Activated CD8-positive, alpha-beta T cell treated with anti-CD3 and anti-CD28 coated beads for 36 hours (primary cell): Measurements from ENCODE around the gene PDZD2. TPM values are rescaled to one million over a fixed set of nuclear protein-coding genes. Genes with fewer than 3 reads are reported as not detected.
"Not testable (repeated sequence)": the region's sequence is repeated elsewhere in the genome, so short reads cannot be mapped to it uniquely, and the experiment has no call there.

Experiments used
- ATAC-seq: fragments of 200-7000 bp; cut with Tn5 transposase; one replicate; pipeline ENCODE4 v1.10.0; 2021; ENCODE audit warnings: mild to moderate bottlenecking, moderate library complexity
- CTCF ChIA-PET: fragments of 350-600 bp; sonication (Branson Sonifier 250); formaldehyde crosslinking; loops from one replicate; lab custom pipeline; 2021; ENCODE audit warnings: antibody characterized with exemption; lab: Charles Lee
- POLR2A ChIA-PET: fragments of 350-600 bp; sonication (Branson Sonifier 250); formaldehyde crosslinking; loops from one replicate; lab custom pipeline; 2021; ENCODE audit warnings: antibody characterized with exemption; lab: Charles Lee
- DNase-seq: peaks from one replicate; pipeline ENCODE4 v3.0.0-alpha.2; 2020
- H3K27ac Mint-ChIP-seq: one replicate; pipeline ENCODE4 v1.8.0; 2021; ENCODE audit warnings: mild to moderate bottlenecking, mixed read lengths
- H3K27me3 Mint-ChIP-seq: one replicate; pipeline ENCODE4 v1.8.0; 2021; ENCODE audit warnings: mixed read lengths
- H3K36me3 Mint-ChIP-seq: one replicate; pipeline ENCODE4 v1.8.0; 2021; ENCODE audit warnings: low read depth, mixed read lengths
- H3K4me1 Mint-ChIP-seq: one replicate; pipeline ENCODE4 v1.8.0; 2021; ENCODE audit warnings: low read depth, mixed read lengths
- H3K4me3 Mint-ChIP-seq: one replicate; pipeline ENCODE4 v1.8.0; 2021; ENCODE audit warnings: mild to moderate bottlenecking, moderate library complexity, mixed read lengths
- H3K9me3 Mint-ChIP-seq: one replicate; pipeline ENCODE4 v1.8.0; 2021; ENCODE audit warnings: mixed read lengths
- intact Hi-C: fragments of 100-400 bp; cut with micrococcal nuclease; formaldehyde crosslinking; loops from one replicate; pipeline ENCODE4 v1.10.0; 2022
- total RNA-seq, 2 experiments: library from RNA; stranded (reverse); gene quantifications; one replicate each; pipeline ENCODE4 v1.2.3, GENCODE V29; 2021
- TF ChIP-seq, protein P1 (sequence below): fragments of 200-600 bp; IDR thresholded peaks from one replicate; pipeline ENCODE4 v1.8.0; 2022; ENCODE audit warnings: antibody characterized with exemption, mild to moderate bottlenecking

Gene PDZD2
- total RNA-seq, 2 experiments from 2014 or later, result not detected

GRCh38 chr5:31680528-31680927 is 41.6 kb downstream of the PDZD2 start:
- no peaks in the 10 kb centered on the region for H3K4me1 Mint-ChIP-seq
- H3K27ac Mint-ChIP-seq, result no peak overlapping the region
- ChIA-PET POLR2A (no interaction called here), CTCF (interaction anchor here (1.0 kb wide), 1 partner anchor 28 kb away, joined by 3 read pairs; no protein-coding TSS in a partner anchor)
- H3K4me3 Mint-ChIP-seq, result no peak overlapping the region
- H3K27me3 Mint-ChIP-seq, result peaks cover 4% of the 10 kb centered on the region
- H3K36me3 Mint-ChIP-seq, result no peaks in the 10 kb centered on the region
- ATAC-seq (no peak), DNase-seq (no peak)
- intact Hi-C loops, result no loop called here
- TF ChIP-seq, protein P1, sequence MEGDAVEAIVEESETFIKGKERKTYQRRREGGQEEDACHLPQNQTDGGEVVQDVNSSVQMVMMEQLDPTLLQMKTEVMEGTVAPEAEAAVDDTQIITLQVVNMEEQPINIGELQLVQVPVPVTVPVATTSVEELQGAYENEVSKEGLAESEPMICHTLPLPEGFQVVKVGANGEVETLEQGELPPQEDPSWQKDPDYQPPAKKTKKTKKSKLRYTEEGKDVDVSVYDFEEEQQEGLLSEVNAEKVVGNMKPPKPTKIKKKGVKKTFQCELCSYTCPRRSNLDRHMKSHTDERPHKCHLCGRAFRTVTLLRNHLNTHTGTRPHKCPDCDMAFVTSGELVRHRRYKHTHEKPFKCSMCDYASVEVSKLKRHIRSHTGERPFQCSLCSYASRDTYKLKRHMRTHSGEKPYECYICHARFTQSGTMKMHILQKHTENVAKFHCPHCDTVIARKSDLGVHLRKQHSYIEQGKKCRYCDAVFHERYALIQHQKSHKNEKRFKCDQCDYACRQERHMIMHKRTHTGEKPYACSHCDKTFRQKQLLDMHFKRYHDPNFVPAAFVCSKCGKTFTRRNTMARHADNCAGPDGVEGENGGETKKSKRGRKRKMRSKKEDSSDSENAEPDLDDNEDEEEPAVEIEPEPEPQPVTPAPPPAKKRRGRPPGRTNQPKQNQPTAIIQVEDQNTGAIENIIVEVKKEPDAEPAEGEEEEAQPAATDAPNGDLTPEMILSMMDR, result no peak
- H3K9me3 Mint-ChIP-seq, result no peaks in the 10 kb centered on the region

- ChIA-PET CTCF (no interaction called here), POLR2A (no interaction called here)
- ATAC-seq (no peak), DNase-seq (no peak)
- TF ChIP-seq, protein P1, result no peak
- no peaks in the 10 kb centered on the region for H3K9me3 Mint-ChIP-seq
- intact Hi-C loops, result no loop called here
- H3K4me1 Mint-ChIP-seq, result no peaks in the 10 kb centered on the region
- H3K4me3 Mint-ChIP-seq, result no peak overlapping the region
- no peaks in the 10 kb centered on the region for H3K36me3 Mint-ChIP-seq
- H3K27me3 Mint-ChIP-seq, result peaks cover 4% of the 10 kb centered on the region
- no peak overlapping the region for H3K27ac Mint-ChIP-seq
Measured at GRCh38 chr5:31682025-31682424, 43.1 kb downstream of the PDZD2 start.

- ChIA-PET POLR2A (no interaction called here), CTCF (no interaction called here)
- no peaks in the 10 kb centered on the region for H3K9me3 Mint-ChIP-seq
- intact Hi-C loops, result no loop called here
- DNase-seq (no peak), ATAC-seq (no peak)
- TF ChIP-seq, protein P1, result no peak
- no peak overlapping the region for H3K27ac Mint-ChIP-seq
- peaks cover 4% of the 10 kb centered on the region for H3K27me3 Mint-ChIP-seq
- H3K4me1 Mint-ChIP-seq, result no peaks in the 10 kb centered on the region
- H3K36me3 Mint-ChIP-seq, result no peaks in the 10 kb centered on the region
- H3K4me3 Mint-ChIP-seq, result no peak overlapping the region
Measured at GRCh38 chr5:31682851-31683250, 43.9 kb downstream of the PDZD2 start.

- ChIA-PET POLR2A (no interaction called here), CTCF (no interaction called here)
- no peaks in the 10 kb centered on the region for H3K9me3 Mint-ChIP-seq
- TF ChIP-seq, protein P1, result no peak
- H3K4me1 Mint-ChIP-seq, result no peaks in the 10 kb centered on the region
- intact Hi-C loops, result no loop called here
- no peak overlapping the region for H3K4me3 Mint-ChIP-seq
- no peaks in the 10 kb centered on the region for H3K36me3 Mint-ChIP-seq
- ATAC-seq, result no peak
- no peak overlapping the region for H3K27ac Mint-ChIP-seq
- H3K27me3 Mint-ChIP-seq, result peaks cover 4% of the 10 kb centered on the region
- no peak for DNase-seq
Measured at GRCh38 chr5:31688515-31689092, 49.7 kb downstream of the PDZD2 start.

- intact Hi-C loops, CTCF ChIA-PET, H3K4me3 Mint-ChIP-seq: not testable (repeated sequence)
Measured at GRCh38 chr5:31691408-31691807, 52.5 kb downstream of the PDZD2 start.

More at GRCh38 chr5:31691408-31691807, 52.5 kb downstream of the PDZD2 start:
- H3K4me1 Mint-ChIP-seq, H3K36me3 Mint-ChIP-seq, DNase-seq, H3K9me3 Mint-ChIP-seq, H3K27me3 Mint-ChIP-seq, H3K27ac Mint-ChIP-seq, POLR2A ChIA-PET, ATAC-seq: not testable (repeated sequence)
